Measurements from ENCODE around the gene LSG1. TPM values are rescaled to one million over a fixed set of nuclear protein-coding genes. Genes with fewer than 3 reads are reported as not detected.
A peak's percentile ranks its signal among the peaks of the same experiment; 100 is the strongest.

LSG1 gene
- total and polyA plus RNA-seq, 2 of the 13 experiments (the other 11 are each of a cell fraction or from before 2014, with no cell fraction given) = 21.4 to 32.1 TPM

GRCh38 chr3:194671900-194672808, at the start of gene LSG1 (continued):
- no peak for TF ChIP-seq CEBPZ (IDR thresholded peaks at IDR 0.05; ENCODE audit: low read length)
- no peak for TF ChIP-seq ZNF841 (CRISPR knock-in tag; IDR thresholded peaks at IDR 0.05; ENCODE audit: borderline replicate concordance)
- no peak for TF ChIP-seq FIP1L1 (IDR thresholded peaks at IDR 0.05; ENCODE audit: borderline replicate concordance, insufficient read depth, low read depth, low read length)
- TF ChIP-seq ZNF546 (CRISPR knock-in tag; conservative IDR thresholded peaks at IDR 0.05) = no peak; the same call in 1 of the 2 replicates
- no peak for TF ChIP-seq RFX3 (CRISPR knock-in tag; IDR thresholded peaks at IDR 0.05)
- TF ChIP-seq, protein P1, sequence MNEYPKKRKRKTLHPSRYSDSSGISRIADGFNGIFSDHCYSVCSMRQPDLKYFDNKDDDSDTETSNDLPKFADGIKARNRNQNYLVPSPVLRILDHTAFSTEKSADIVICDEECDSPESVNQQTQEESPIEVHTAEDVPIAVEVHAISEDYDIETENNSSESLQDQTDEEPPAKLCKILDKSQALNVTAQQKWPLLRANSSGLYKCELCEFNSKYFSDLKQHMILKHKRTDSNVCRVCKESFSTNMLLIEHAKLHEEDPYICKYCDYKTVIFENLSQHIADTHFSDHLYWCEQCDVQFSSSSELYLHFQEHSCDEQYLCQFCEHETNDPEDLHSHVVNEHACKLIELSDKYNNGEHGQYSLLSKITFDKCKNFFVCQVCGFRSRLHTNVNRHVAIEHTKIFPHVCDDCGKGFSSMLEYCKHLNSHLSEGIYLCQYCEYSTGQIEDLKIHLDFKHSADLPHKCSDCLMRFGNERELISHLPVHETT (CRISPR knock-in tag; conservative IDR thresholded peaks at IDR 0.05) = peak; percentile 74
- no peak for TF ChIP-seq KLF11 (CRISPR knock-in tag; IDR thresholded peaks at IDR 0.05)
- no peak for TF ChIP-seq SATB2 (CRISPR knock-in tag; IDR thresholded peaks at IDR 0.05)
- TF ChIP-seq, protein P2, sequence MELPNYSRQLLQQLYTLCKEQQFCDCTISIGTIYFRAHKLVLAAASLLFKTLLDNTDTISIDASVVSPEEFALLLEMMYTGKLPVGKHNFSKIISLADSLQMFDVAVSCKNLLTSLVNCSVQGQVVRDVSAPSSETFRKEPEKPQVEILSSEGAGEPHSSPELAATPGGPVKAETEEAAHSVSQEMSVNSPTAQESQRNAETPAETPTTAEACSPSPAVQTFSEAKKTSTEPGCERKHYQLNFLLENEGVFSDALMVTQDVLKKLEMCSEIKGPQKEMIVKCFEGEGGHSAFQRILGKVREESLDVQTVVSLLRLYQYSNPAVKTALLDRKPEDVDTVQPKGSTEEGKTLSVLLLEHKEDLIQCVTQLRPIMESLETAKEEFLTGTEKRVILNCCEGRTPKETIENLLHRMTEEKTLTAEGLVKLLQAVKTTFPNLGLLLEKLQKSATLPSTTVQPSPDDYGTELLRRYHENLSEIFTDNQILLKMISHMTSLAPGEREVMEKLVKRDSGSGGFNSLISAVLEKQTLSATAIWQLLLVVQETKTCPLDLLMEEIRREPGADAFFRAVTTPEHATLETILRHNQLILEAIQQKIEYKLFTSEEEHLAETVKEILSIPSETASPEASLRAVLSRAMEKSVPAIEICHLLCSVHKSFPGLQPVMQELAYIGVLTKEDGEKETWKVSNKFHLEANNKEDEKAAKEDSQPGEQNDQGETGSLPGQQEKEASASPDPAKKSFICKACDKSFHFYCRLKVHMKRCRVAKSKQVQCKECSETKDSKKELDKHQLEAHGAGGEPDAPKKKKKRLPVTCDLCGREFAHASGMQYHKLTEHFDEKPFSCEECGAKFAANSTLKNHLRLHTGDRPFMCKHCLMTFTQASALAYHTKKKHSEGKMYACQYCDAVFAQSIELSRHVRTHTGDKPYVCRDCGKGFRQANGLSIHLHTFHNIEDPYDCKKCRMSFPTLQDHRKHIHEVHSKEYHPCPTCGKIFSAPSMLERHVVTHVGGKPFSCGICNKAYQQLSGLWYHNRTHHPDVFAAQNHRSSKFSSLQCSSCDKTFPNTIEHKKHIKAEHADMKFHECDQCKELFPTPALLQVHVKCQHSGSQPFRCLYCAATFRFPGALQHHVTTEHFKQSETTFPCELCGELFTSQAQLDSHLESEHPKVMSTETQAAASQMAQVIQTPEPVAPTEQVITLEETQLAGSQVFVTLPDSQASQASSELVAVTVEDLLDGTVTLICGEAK (IDR thresholded peaks at IDR 0.05) = peak; percentile 72
- TF ChIP-seq, protein P2 (CRISPR knock-in tag; IDR thresholded peaks at IDR 0.05) = no peak; the same call in 1 of the 2 replicates
- TF ChIP-seq ZNF652 (CRISPR knock-in tag; IDR thresholded peaks at IDR 0.05; ENCODE audit: borderline replicate concordance, low read depth) = no peak
- TF ChIP-seq NCOA2 (CRISPR knock-in tag; IDR thresholded peaks at IDR 0.05) = 0 out of 2 replicates have a peak, but pooled peaks have one; percentile 34
- TF ChIP-seq ZNF446 (CRISPR knock-in tag; IDR thresholded peaks at IDR 0.05) = no peak

All from HepG2 (cell line).